SK-N-SH (cell line): ENCODE data around the gene SCAF1. TPM values are rescaled to one million over a fixed set of nuclear protein-coding genes. Genes with fewer than 3 reads are reported as not detected.

Experiments
- CTCF ChIA-PET: fragments of 300-600, 350-600 bp; formaldehyde crosslinking; extraction: SDS; loops from one replicate; lab custom pipeline; 2021; lab: Yijun Ruan, JAX
- POLR2A ChIA-PET: fragments of 350-600 bp; sonication (Branson Sonifier 250); formaldehyde crosslinking; extraction: SDS; loops from one replicate; lab custom pipeline; 2020; ENCODE audit warnings: antibody characterized with exemption, inconsistent platforms; lab: Yijun Ruan, JAX
- DNase-seq: peaks from one replicate; pipeline ENCODE4 v3.0.0; 2012
- H2AFZ ChIP-seq: fragments of 200-600 bp; sonication (generic); 2 replicates; pipeline ENCODE4 v1.8.1; 2016; ENCODE audit warnings: antibody characterized with exemption, mild to moderate bottlenecking, low read depth
- H3F3A ChIP-seq: fragments of 200-600 bp; sonication (generic); replicated peaks from 2 replicates; pipeline ENCODE3; 2016; ENCODE audit warnings: antibody characterized with exemption, mild to moderate bottlenecking; ENCODE audit not compliant: insufficient read depth
- H3K27ac ChIP-seq, 2 experiments: fragments of 200-500 bp in 1 of 2; fragments of 200-600 bp in 1 of 2; sonication (Bioruptor generic) in 1 of 2; sonication (generic), shearing (Covaris generic) in 1 of 2; 2 replicates each; pipeline versions ENCODE4 v1.5.1 to v1.6.1; 2014 to 2016; ENCODE audit warnings: low read depth in 2 of 2, inconsistent platforms in 1 of 2, low read length in 1 of 2, mild to moderate bottlenecking in 1 of 2, mixed read lengths in 1 of 2
- H3K27me3 ChIP-seq: fragments of 200-600 bp; sonication (generic), shearing (Covaris generic); 2 replicates; pipeline ENCODE4 v1.6.1; 2016; ENCODE audit warnings: mixed run types; ENCODE audit not compliant: insufficient read depth
- H3K36me3 ChIP-seq, 2 experiments: fragments of 200-500 bp in 1 of 2; fragments of 200-600 bp in 1 of 2; sonication (Bioruptor generic) in 1 of 2; sonication (generic) in 1 of 2; replicated peaks in 1 of 2; 2 replicates each; pipeline versions ENCODE3 to v1.5.1; 2014 to 2016; ENCODE audit warnings: low read length in 1 of 2, mild to moderate bottlenecking in 1 of 2; ENCODE audit not compliant: insufficient read depth in 2 of 2, control insufficient read depth in 1 of 2
- H3K4me1 ChIP-seq, 2 experiments: fragments of 200-500 bp in 1 of 2; fragments of 200-600 bp in 1 of 2; sonication (Bioruptor generic) in 1 of 2; sonication (generic), shearing (Covaris generic) in 1 of 2; 2 replicates each; pipeline versions ENCODE4 v1.5.1 to v1.6.1; 2014 to 2016; ENCODE audit warnings: low read depth in 1 of 2, low read length in 1 of 2, mixed run types in 1 of 2; ENCODE audit not compliant: insufficient read depth in 2 of 2, control insufficient read depth in 1 of 2
- H3K4me2 ChIP-seq: fragments of 200-600 bp; sonication (generic), shearing (Covaris generic); 2 replicates; pipeline ENCODE4 v1.6.1; 2017; ENCODE audit warnings: mixed run types
- H3K4me3 ChIP-seq, 2 experiments: fragments of 200-500 bp in 1 of 2; fragments of 200-600 bp in 1 of 2; sonication (Bioruptor generic) in 1 of 2; sonication (generic), shearing (Covaris generic) in 1 of 2; 2 replicates each; pipeline versions ENCODE4 v1.5.1 to v1.8.1; 2014 to 2016; ENCODE audit warnings: low read depth in 2 of 2, inconsistent platforms in 1 of 2, low read length in 1 of 2, mild to moderate bottlenecking in 1 of 2, mixed read lengths in 1 of 2, moderate library complexity in 1 of 2
- H3K79me2 ChIP-seq: fragments of 200-600 bp; sonication (generic); 2 replicates; pipeline ENCODE4 v1.8.1; 2017; ENCODE audit warnings: mild to moderate bottlenecking; ENCODE audit not compliant: insufficient read depth
- H3K9ac ChIP-seq: fragments of 200-600 bp; sonication (generic); 2 replicates; pipeline ENCODE4 v1.6.1; 2017; ENCODE audit warnings: mixed run types
- H3K9me2 ChIP-seq: fragments of 200-600 bp; sonication (generic); 2 replicates; pipeline ENCODE4 v1.6.1; 2017; ENCODE audit warnings: mixed run types
- H3K9me3 ChIP-seq: fragments of 200-600 bp; sonication (generic); 2 replicates; pipeline ENCODE4 v1.6.1; 2017; ENCODE audit warnings: mixed run types, mild to moderate bottlenecking, moderate library complexity
- H4K20me1 ChIP-seq: fragments of 200-600 bp; sonication (generic); 2 replicates; pipeline ENCODE4 v1.6.1; 2017; ENCODE audit warnings: mild to moderate bottlenecking, mixed run types; ENCODE audit not compliant: insufficient read depth
- EP300 ChIP-seq, 2 experiments: IDR thresholded peaks; 2 replicates each; pipeline versions ENCODE4 v1.4.0 to v1.6.1; 2012; ENCODE audit warnings: borderline replicate concordance in 1 of 2, low read depth in 1 of 2, low read length in 1 of 2
- EZH2phosphoT487 ChIP-seq: fragments of 200-600 bp; sonication (generic); IDR thresholded peaks from 2 replicates; pipeline ENCODE4 v1.6.1; 2017; ENCODE audit warnings: low read depth, mixed run types, mild to moderate bottlenecking, antibody characterized with exemption, moderate library complexity, borderline replicate concordance
- FOSL2 ChIP-seq: IDR thresholded peaks from 2 replicates; pipeline ENCODE4 v1.4.0; 2012; ENCODE audit warnings: low read depth, mild to moderate bottlenecking, moderate library complexity, borderline replicate concordance
- JUND ChIP-seq: IDR thresholded peaks from 2 replicates; pipeline ENCODE4 v1.4.0; 2012
- MXI1 ChIP-seq: IDR thresholded peaks from 2 replicates; pipeline ENCODE4 v1.6.1; 2012; ENCODE audit warnings: mild to moderate bottlenecking, low read depth, low read length, improper control_type of control experiment
- NFIC ChIP-seq: IDR thresholded peaks from 2 replicates; pipeline ENCODE4 v1.4.0; 2012; ENCODE audit warnings: borderline replicate concordance
- NRF1 ChIP-seq: IDR thresholded peaks from 2 replicates; pipeline ENCODE4 v1.6.1; 2012; ENCODE audit warnings: low read depth, mild to moderate bottlenecking, low read length
- POLR2AphosphoS5 ChIP-seq: IDR thresholded peaks from 2 replicates; pipeline ENCODE4 v1.6.1; 2012; ENCODE audit warnings: low read depth, low read length
- RAD21 ChIP-seq: IDR thresholded peaks from 2 replicates; pipeline ENCODE4 v1.6.1; 2012; ENCODE audit warnings: mild to moderate bottlenecking, low read length
- RCOR1 ChIP-seq: fragments of 150-350 bp; IDR thresholded peaks from 2 replicates; pipeline ENCODE4 v1.6.1; 2017; ENCODE audit warnings: antibody characterized with exemption, low read length
- RFX5 ChIP-seq: IDR thresholded peaks from 2 replicates; pipeline ENCODE4 v1.6.1; 2012; ENCODE audit warnings: mild to moderate bottlenecking, improper control_type of control experiment, low read length
- RXRA ChIP-seq: IDR thresholded peaks from 2 replicates; pipeline ENCODE4 v1.4.0; 2012; ENCODE audit warnings: low read depth, mild to moderate bottlenecking, borderline replicate concordance
- SIN3A ChIP-seq: IDR thresholded peaks from 2 replicates; pipeline ENCODE4 v1.6.1; 2012; ENCODE audit warnings: low read depth, mild to moderate bottlenecking, low read length, moderate library complexity, borderline replicate concordance
- SMC3 ChIP-seq: IDR thresholded peaks from 2 replicates; pipeline ENCODE4 v1.6.1; 2012; ENCODE audit warnings: low read depth, low read length, improper control_type of control experiment
- TAF1 ChIP-seq: IDR thresholded peaks from 2 replicates; pipeline ENCODE4 v1.6.1; 2012; ENCODE audit warnings: low read depth, mild to moderate bottlenecking, low read length, moderate library complexity, borderline replicate concordance
- TCF12 ChIP-seq: IDR thresholded peaks from 2 replicates; pipeline ENCODE4 v1.4.0; 2012
- TEAD4 ChIP-seq: IDR thresholded peaks from 2 replicates; pipeline ENCODE4 v1.4.0; 2012; ENCODE audit warnings: mild to moderate bottlenecking, borderline replicate concordance; ENCODE audit not compliant: insufficient read depth
- YY1 ChIP-seq: IDR thresholded peaks from 2 replicates; pipeline ENCODE4 v1.4.0; 2012; ENCODE audit warnings: low read depth, mild to moderate bottlenecking
- WGBS: methylation state at CpG from one replicate; pipeline ENCODE4 v1.1.6; 2017; ENCODE audit warnings: low lambda C conversion rate; 5-methylcytosine and 5-hydroxymethylcytosine counted together
- polyA plus RNA-seq, 3 experiments: library from polyadenylated mRNA; depleted of rRNA; stranded (reverse); fragments of >200 nt; gene quantifications; 2 replicates each; pipeline ENCODE4 v1.2.3, GENCODE V29; 2012
- TF ChIP-seq, protein P1 (sequence below): fragments of 150-350 bp; IDR thresholded peaks from 2 replicates; pipeline ENCODE4 v1.6.1; 2016; ENCODE audit warnings: mild to moderate bottlenecking, low read depth, low read length
- TF ChIP-seq, protein P2 (sequence below): IDR thresholded peaks from 2 replicates; pipeline ENCODE4 v1.4.0; 2012; ENCODE audit warnings: low read depth, borderline replicate concordance
- TF ChIP-seq, protein P3 (sequence below): IDR thresholded peaks from 2 replicates; pipeline ENCODE4 v1.4.0; 2012; ENCODE audit warnings: low read depth, borderline replicate concordance

Gene SCAF1
- polyA plus RNA-seq, 1 of the 3 experiments (the other 2 are of a cell fraction) = 9.5 TPM

DNA sequence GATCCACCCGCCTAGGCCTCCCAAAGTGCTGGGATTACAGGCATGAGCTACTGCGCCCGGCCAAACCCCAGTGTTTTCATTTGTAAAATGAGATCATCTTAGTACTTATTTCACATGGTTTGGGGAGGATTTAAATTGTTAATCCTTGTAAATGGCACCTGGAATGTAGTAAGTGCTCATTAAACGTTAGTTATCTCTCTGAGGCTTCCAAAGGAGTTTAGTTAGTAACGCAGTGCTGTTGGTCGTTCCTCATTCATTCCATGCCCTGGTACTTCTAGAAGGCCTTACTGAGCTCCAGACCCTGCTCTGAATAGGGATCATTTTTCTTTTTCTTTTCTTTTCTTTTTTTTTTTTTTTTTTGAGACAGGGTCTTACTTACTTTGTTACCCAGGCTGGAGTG, 54.1 kb downstream of the SCAF1 start (continued):
- TF ChIP-seq, protein P1, sequence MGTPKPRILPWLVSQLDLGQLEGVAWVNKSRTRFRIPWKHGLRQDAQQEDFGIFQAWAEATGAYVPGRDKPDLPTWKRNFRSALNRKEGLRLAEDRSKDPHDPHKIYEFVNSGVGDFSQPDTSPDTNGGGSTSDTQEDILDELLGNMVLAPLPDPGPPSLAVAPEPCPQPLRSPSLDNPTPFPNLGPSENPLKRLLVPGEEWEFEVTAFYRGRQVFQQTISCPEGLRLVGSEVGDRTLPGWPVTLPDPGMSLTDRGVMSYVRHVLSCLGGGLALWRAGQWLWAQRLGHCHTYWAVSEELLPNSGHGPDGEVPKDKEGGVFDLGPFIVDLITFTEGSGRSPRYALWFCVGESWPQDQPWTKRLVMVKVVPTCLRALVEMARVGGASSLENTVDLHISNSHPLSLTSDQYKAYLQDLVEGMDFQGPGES = no peak
- TF ChIP-seq TCF12 = no peak
- no peak for TF ChIP-seq TAF1
- no peak for TF ChIP-seq EP300 (IDR thresholded peaks at IDR 0.05; ENCODE audit: borderline replicate concordance in 1 of 2, low read depth in 1 of 2, low read length in 1 of 2)
- no peak for TF ChIP-seq NFIC
- TF ChIP-seq RCOR1 = no peak
- no peak for TF ChIP-seq FOSL2
- TF ChIP-seq MXI1 = no peak

DNA sequence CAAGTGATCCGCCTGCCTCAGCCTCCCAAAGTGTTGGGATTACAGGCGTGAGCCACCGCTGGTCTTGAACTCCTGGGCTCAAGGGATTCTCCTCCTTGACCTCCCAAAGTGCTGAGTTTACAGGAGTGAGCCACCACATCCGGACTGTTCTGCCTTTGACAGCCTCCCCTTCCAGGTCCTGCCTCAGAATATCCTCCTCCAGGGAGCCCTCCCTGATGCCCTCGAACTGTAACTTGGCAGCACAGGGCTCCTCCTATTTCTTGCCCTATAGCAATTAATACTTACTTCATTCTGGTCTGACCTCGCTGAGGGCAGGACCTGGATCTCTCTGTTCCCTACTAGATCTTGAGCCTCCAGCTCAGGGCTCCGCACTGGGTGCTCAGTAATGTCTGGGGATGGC, 54.9 kb downstream of the SCAF1 start:
- H3K4me3 ChIP-seq = no peak overlapping the region
- ChIA-PET CTCF (no interaction called here), POLR2A (no interaction called here)
- H3F3A ChIP-seq = peaks cover 4% of the 10 kb centered on the region
- H3K27ac ChIP-seq = no peak overlapping the region
- H3K9me3 ChIP-seq = no peaks in the 10 kb centered on the region
- no peak for DNase-seq
- 88% methylated on average over 7 of the region's 7 CpGs for WGBS
- TF ChIP-seq YY1 (no peak), MXI1 (no peak), RCOR1 (no peak), RXRA (no peak), TEAD4 (no peak), RAD21 (no peak), EP300 (IDR thresholded peaks at IDR 0.05; ENCODE audit: borderline replicate concordance in 1 of 2, low read depth in 1 of 2, low read length in 1 of 2) (no peak), SIN3A (no peak), RFX5 (no peak), TCF12 (no peak), NRF1 (no peak), JUND (no peak), FOSL2 (no peak), POLR2AphosphoS5 (no peak), EZH2phosphoT487 (no peak), SMC3 (no peak)
- TF ChIP-seq, protein P1 = no peak
- TF ChIP-seq, protein P2, sequence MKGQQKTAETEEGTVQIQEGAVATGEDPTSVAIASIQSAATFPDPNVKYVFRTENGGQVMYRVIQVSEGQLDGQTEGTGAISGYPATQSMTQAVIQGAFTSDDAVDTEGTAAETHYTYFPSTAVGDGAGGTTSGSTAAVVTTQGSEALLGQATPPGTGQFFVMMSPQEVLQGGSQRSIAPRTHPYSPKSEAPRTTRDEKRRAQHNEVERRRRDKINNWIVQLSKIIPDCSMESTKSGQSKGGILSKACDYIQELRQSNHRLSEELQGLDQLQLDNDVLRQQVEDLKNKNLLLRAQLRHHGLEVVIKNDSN = no peak
- TF ChIP-seq, protein P3, sequence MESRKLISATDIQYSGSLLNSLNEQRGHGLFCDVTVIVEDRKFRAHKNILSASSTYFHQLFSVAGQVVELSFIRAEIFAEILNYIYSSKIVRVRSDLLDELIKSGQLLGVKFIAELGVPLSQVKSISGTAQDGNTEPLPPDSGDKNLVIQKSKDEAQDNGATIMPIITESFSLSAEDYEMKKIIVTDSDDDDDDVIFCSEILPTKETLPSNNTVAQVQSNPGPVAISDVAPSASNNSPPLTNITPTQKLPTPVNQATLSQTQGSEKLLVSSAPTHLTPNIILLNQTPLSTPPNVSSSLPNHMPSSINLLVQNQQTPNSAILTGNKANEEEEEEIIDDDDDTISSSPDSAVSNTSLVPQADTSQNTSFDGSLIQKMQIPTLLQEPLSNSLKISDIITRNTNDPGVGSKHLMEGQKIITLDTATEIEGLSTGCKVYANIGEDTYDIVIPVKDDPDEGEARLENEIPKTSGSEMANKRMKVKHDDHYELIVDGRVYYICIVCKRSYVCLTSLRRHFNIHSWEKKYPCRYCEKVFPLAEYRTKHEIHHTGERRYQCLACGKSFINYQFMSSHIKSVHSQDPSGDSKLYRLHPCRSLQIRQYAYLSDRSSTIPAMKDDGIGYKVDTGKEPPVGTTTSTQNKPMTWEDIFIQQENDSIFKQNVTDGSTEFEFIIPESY = no peak
- H3K79me2 ChIP-seq = peaks cover 18% of the 10 kb centered on the region; the same call in 1 of the 2 replicates
- no peak overlapping the region for H2AFZ ChIP-seq
- H4K20me1 ChIP-seq = no peaks in the 10 kb centered on the region
- peaks cover 10 to 29% of the 10 kb centered on the region in 2 experiments for H3K36me3 ChIP-seq
- no peak overlapping the region for H3K9ac ChIP-seq
- H3K4me2 ChIP-seq = no peak overlapping the region
- H3K9me2 ChIP-seq = no peaks in the 10 kb centered on the region
- no peaks in the 10 kb centered on the region for H3K27me3 ChIP-seq
- peaks cover 0 to 10% of the 10 kb centered on the region in 2 experiments; a peak in 1 of 4 replicates for H3K4me1 ChIP-seq
